B cell (primary cell): ENCODE results near the gene HSD11B1.

ENCODE experiments used
- CTCF ChIP-seq: fragments of 200-600 bp; IDR thresholded peaks from one replicate; pipeline ENCODE4 v1.8.0; 2022; ENCODE audit warnings: antibody characterized with exemption, mild to moderate bottlenecking
- EZH2 ChIP-seq: IDR thresholded peaks from 2 replicates; pipeline ENCODE4 v1.6.1; 2012; ENCODE audit warnings: borderline replicate concordance, low read depth, mild to moderate bottlenecking, moderate library complexity, low read length; ENCODE audit not compliant: insufficient read depth, poor library complexity, severe bottlenecking

- no peak for TF ChIP-seq CTCF
- no peak for TF ChIP-seq EZH2
Observed at GRCh38 chr1:209657918-209658317, 46.7 kb upstream of the HSD11B1 start.
